ENCODE data around the gene CHRNA5.

DNA sequence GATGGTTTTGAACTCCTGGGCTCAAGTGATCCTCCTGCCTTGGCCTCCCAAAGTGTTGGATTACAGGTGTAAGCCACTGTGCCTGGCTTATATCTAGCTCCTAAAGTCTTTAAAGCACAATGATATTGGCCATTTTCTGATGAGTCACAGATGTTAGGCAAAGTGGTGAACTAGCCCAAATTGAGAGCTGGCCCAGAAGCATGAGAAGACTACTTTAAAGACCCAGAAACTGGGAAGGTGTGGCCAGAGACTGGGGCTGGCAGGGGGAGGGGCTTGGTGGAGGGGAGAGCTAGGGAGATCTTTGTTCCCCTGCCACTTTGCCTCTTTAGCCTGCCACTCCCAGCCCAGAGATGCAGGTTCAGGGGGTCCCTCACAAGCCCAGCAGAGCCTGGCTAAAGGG lies 33.9 kb downstream of the CHRNA5 start:
- TF ChIP-seq, protein P1, sequence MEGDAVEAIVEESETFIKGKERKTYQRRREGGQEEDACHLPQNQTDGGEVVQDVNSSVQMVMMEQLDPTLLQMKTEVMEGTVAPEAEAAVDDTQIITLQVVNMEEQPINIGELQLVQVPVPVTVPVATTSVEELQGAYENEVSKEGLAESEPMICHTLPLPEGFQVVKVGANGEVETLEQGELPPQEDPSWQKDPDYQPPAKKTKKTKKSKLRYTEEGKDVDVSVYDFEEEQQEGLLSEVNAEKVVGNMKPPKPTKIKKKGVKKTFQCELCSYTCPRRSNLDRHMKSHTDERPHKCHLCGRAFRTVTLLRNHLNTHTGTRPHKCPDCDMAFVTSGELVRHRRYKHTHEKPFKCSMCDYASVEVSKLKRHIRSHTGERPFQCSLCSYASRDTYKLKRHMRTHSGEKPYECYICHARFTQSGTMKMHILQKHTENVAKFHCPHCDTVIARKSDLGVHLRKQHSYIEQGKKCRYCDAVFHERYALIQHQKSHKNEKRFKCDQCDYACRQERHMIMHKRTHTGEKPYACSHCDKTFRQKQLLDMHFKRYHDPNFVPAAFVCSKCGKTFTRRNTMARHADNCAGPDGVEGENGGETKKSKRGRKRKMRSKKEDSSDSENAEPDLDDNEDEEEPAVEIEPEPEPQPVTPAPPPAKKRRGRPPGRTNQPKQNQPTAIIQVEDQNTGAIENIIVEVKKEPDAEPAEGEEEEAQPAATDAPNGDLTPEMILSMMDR (IDR thresholded peaks at IDR 0.05; ENCODE audit: insufficient read depth, low read length) = no peak
- TF ChIP-seq POLR2AphosphoS5 (IDR thresholded peaks at IDR 0.05; ENCODE audit: low read depth) (no peak), SPI1 (IDR thresholded peaks at IDR 0.05; ENCODE audit: borderline replicate concordance, low read depth) (no peak), GABPA (IDR thresholded peaks at IDR 0.05; ENCODE audit: low read depth) (no peak)

Measured in HL-60 (cell line).